H1 (cell line): ENCODE results near the gene TMPRSS3.

Experiments
- CTCF ChIP-seq, 3 experiments: IDR thresholded peaks; 1 replicate in 2 of 3; 2 replicates in 1 of 3; pipeline versions ENCODE4 v1.5.1 to v1.6.1; 2011; ENCODE audit warnings: low read length in 3 of 3, mild to moderate bottlenecking in 3 of 3, inconsistent platforms in 2 of 3, low read depth in 1 of 3, moderate library complexity in 1 of 3; ENCODE audit not compliant: insufficient read depth in 1 of 3; ENCODE audit errors: control extremely low read depth in 1 of 3
- POLR2A ChIP-seq, 2 experiments: IDR thresholded peaks; 1 replicate in 1 of 2; 2 replicates in 1 of 2; pipeline ENCODE4 v1.6.1; 2011; ENCODE audit warnings: low read depth in 2 of 2, low read length in 2 of 2, mild to moderate bottlenecking in 2 of 2; ENCODE audit errors: control extremely low read depth in 1 of 2
- TAF1 ChIP-seq: IDR thresholded peaks from 2 replicates; pipeline ENCODE4 v1.6.1; 2011; ENCODE audit warnings: mild to moderate bottlenecking, low read depth, low read length

GRCh38 chr21:42365770-42366169 lies 30.1 kb downstream of the TMPRSS3 start:
- no peak for TF ChIP-seq POLR2A (IDR thresholded peaks at IDR 0.05; ENCODE audit: control extremely low read depth in 1 of 2, low read depth in 2 of 2, low read length in 2 of 2)
- TF ChIP-seq CTCF (IDR thresholded peaks at IDR 0.05; ENCODE audit: control extremely low read depth in 1 of 3, insufficient read depth in 1 of 3, low read depth in 1 of 3, low read length in 3 of 3), result no peak
- no peak for TF ChIP-seq TAF1
